WTC11 (cell line): ENCODE data around the gene MED15. TPM values are rescaled to one million over a fixed set of nuclear protein-coding genes. Genes with fewer than 3 reads are reported as not detected.
A peak's percentile ranks its signal among the peaks of the same experiment; 100 is the strongest.

Source experiments
- ATAC-seq: fragments of 200-7000 bp; cut with Tn5 transposase; 2 replicates; pipeline ENCODE4 v1.10.0; 2021; ENCODE audit warnings: mild to moderate bottlenecking, moderate library complexity
- CTCF ChIA-PET: fragments of 300-600 bp; sonication (Branson Sonifier 250); formaldehyde crosslinking; loops from one replicate; lab custom pipeline; 2021; ENCODE audit warnings: antibody characterized with exemption; lab: Charles Lee
- POLR2A ChIA-PET: fragments of 350-600 bp; sonication (Branson Sonifier 250); formaldehyde crosslinking; loops from one replicate; lab custom pipeline; 2021; ENCODE audit warnings: antibody characterized with exemption; lab: Charles Lee
- DNase-seq: peaks from one replicate; pipeline ENCODE4 v3.0.0; 2021; ENCODE audit warnings: low spot score
- H3K27ac Mint-ChIP-seq: 2 replicates; pipeline ENCODE4 v1.8.0; 2021; ENCODE audit warnings: mixed read lengths
- H3K27me3 Mint-ChIP-seq: 2 replicates; pipeline ENCODE4 v1.8.0; 2021; ENCODE audit warnings: low read depth, mild to moderate bottlenecking, moderate library complexity, mixed read lengths
- H3K36me3 Mint-ChIP-seq: 2 replicates; pipeline ENCODE4 v1.8.0; 2021; ENCODE audit warnings: mixed read lengths
- H3K4me1 Mint-ChIP-seq: 2 replicates; pipeline ENCODE4 v1.8.0; 2022; ENCODE audit warnings: mixed read lengths
- H3K4me3 Mint-ChIP-seq: 2 replicates; pipeline ENCODE4 v1.8.0; 2021; ENCODE audit warnings: mild to moderate bottlenecking, moderate library complexity, mixed read lengths
- H3K9me3 Mint-ChIP-seq: 2 replicates; pipeline ENCODE4 v1.8.0; 2021; ENCODE audit warnings: mixed read lengths
- ARID4B ChIP-seq: sonication (generic); formaldehyde crosslinking; IDR thresholded peaks from 2 replicates; pipeline ENCODE4 v1.8.0; 2023; ENCODE audit warnings: missing genetic modification reagents, mild to moderate bottlenecking, borderline replicate concordance
- ATF3 ChIP-seq: sonication (generic); formaldehyde crosslinking; conservative IDR thresholded peaks from 2 replicates; pipeline ENCODE4 v1.8.1; 2022; ENCODE audit warnings: mild to moderate bottlenecking, missing genetic modification reagents
- CBFB ChIP-seq: sonication (generic); formaldehyde crosslinking; IDR thresholded peaks from 2 replicates; pipeline ENCODE4 v1.8.1; 2022; ENCODE audit warnings: mild to moderate bottlenecking, low read depth, missing genetic modification reagents
- E2F4 ChIP-seq: sonication (generic); formaldehyde crosslinking; IDR thresholded peaks from 2 replicates; pipeline ENCODE4 v1.8.1; 2022; ENCODE audit warnings: low read depth, mild to moderate bottlenecking, moderate library complexity, missing genetic modification reagents, borderline replicate concordance
- ELF4 ChIP-seq: sonication (generic); formaldehyde crosslinking; IDR thresholded peaks from 2 replicates; pipeline ENCODE4 v1.8.1; 2022; ENCODE audit warnings: low read depth, mild to moderate bottlenecking, moderate library complexity, missing genetic modification reagents
- EMX1 ChIP-seq: fragments of 250-450 bp; sonication (Bioruptor Pico); IDR thresholded peaks from 2 replicates; pipeline ENCODE4 v1.8.0; 2021; ENCODE audit warnings: mild to moderate bottlenecking
- IRF1 ChIP-seq: sonication (generic); formaldehyde crosslinking; IDR thresholded peaks from 2 replicates; pipeline ENCODE4 v1.8.0; 2023; ENCODE audit warnings: missing genetic modification reagents
- MLX ChIP-seq: sonication (generic); formaldehyde crosslinking; IDR thresholded peaks from 2 replicates; pipeline ENCODE4 v1.8.1; 2023; ENCODE audit warnings: mild to moderate bottlenecking, missing genetic modification reagents, moderate library complexity
- NR2C2 ChIP-seq: sonication (generic); formaldehyde crosslinking; IDR thresholded peaks from 2 replicates; pipeline ENCODE4 v1.8.0; 2022; ENCODE audit warnings: mild to moderate bottlenecking, missing genetic modification reagents
- NR3C1 ChIP-seq: sonication (generic); formaldehyde crosslinking; conservative IDR thresholded peaks from 2 replicates; pipeline ENCODE4 v1.8.1; 2023; ENCODE audit warnings: low read depth, mild to moderate bottlenecking, missing genetic modification reagents
- SMAD3 ChIP-seq: sonication (generic); formaldehyde crosslinking; IDR thresholded peaks from 2 replicates; pipeline ENCODE4 v1.8.0; 2022; ENCODE audit warnings: missing genetic modification reagents, mild to moderate bottlenecking, borderline replicate concordance
- SOX15 ChIP-seq: fragments of 250-450 bp; sonication (Bioruptor Pico); IDR thresholded peaks from 2 replicates; pipeline ENCODE4 v1.9.0; 2021; ENCODE audit warnings: mild to moderate bottlenecking
- SP1 ChIP-seq: sonication (generic); formaldehyde crosslinking; conservative IDR thresholded peaks from 2 replicates; pipeline ENCODE4 v1.8.1; 2022; ENCODE audit warnings: missing genetic modification reagents
- TEAD1 ChIP-seq: sonication (generic); formaldehyde crosslinking; IDR thresholded peaks from 2 replicates; pipeline ENCODE4 v1.8.0; 2022; ENCODE audit warnings: mild to moderate bottlenecking, missing genetic modification reagents
- TEAD4 ChIP-seq: sonication (generic); formaldehyde crosslinking; IDR thresholded peaks from 2 replicates; pipeline ENCODE4 v1.8.0; 2022; ENCODE audit warnings: mild to moderate bottlenecking, missing genetic modification reagents
- ZBTB43 ChIP-seq: sonication (generic); formaldehyde crosslinking; IDR thresholded peaks from 2 replicates; pipeline ENCODE4 v1.8.1; 2023; ENCODE audit warnings: mild to moderate bottlenecking, missing genetic modification reagents
- ZMAT4 ChIP-seq: fragments of 250-450 bp; sonication (Bioruptor Pico); IDR thresholded peaks from 2 replicates; pipeline ENCODE4 v1.9.0; 2021; ENCODE audit warnings: mild to moderate bottlenecking
- ZNF281 ChIP-seq: sonication (generic); formaldehyde crosslinking; IDR thresholded peaks from 2 replicates; pipeline ENCODE4 v1.8.0; 2023; ENCODE audit warnings: mild to moderate bottlenecking, missing genetic modification reagents
- ZNF396 ChIP-seq: fragments of 250-450 bp; sonication (Bioruptor Pico); IDR thresholded peaks from 2 replicates; pipeline ENCODE4 v1.8.0; 2021; ENCODE audit warnings: mild to moderate bottlenecking, moderate library complexity, borderline replicate concordance
- total RNA-seq: library from RNA; stranded (reverse); gene quantifications from 3 replicates; pipeline ENCODE4 v1.2.3, GENCODE V29; 2021

The MED15 gene
- total RNA-seq, 1 experiment from 2014 or later, result 67.7 TPM

- Mint-ChIP-seq H3K27ac (peak overlapping the region; percentile 91; the same call in 1 of the 2 replicates), H3K9me3 (no peaks in the 10 kb centered on the region), H3K4me1 (peaks cover 37% of the 10 kb centered on the region), H3K27me3 (no peaks in the 10 kb centered on the region), H3K4me3 (no peak overlapping the region), H3K36me3 (peaks cover 4% of the 10 kb centered on the region; the same call in 1 of the 2 replicates)
- no peak for DNase-seq
- ChIA-PET POLR2A (no interaction called here), CTCF (interaction anchor here (1.0 kb wide), 1 partner anchor 53 kb away, joined by 3 read pairs; no protein-coding TSS in a partner anchor)
- TF ChIP-seq SOX15 (CRISPR knock-in tag), result no peak
- no peak for TF ChIP-seq ZBTB43 (CRISPR knock-in tag)
- no peak for TF ChIP-seq CBFB (CRISPR knock-in tag)
- TF ChIP-seq MLX, result no peak
- no peak for TF ChIP-seq ARID4B (CRISPR knock-in tag)
- ATAC-seq, result no peak
Observed at GRCh38 chr22:20510811-20511577, 3.6 kb downstream of the MED15 start.

- Mint-ChIP-seq H3K4me3 (no peak overlapping the region), H3K4me1 (peaks cover 37% of the 10 kb centered on the region), H3K27me3 (no peaks in the 10 kb centered on the region), H3K36me3 (peaks cover 4% of the 10 kb centered on the region; the same call in 1 of the 2 replicates), H3K27ac (no peak overlapping the region; the same call in 1 of the 2 replicates), H3K9me3 (no peaks in the 10 kb centered on the region)
- ATAC-seq (no peak), DNase-seq (no peak)
- POLR2A ChIA-PET, result no interaction called here
- CTCF ChIA-PET, result interaction anchor here (1.1 kb wide), 1 partner anchor 83 kb away, joined by 3 read pairs; no protein-coding TSS in a partner anchor
- no peak for TF ChIP-seq SP1 (CRISPR knock-in tag)
- no peak for TF ChIP-seq TEAD4 (CRISPR knock-in tag)
- TF ChIP-seq TEAD1, result no peak
- no peak for TF ChIP-seq EMX1
- no peak for TF ChIP-seq ATF3 (CRISPR knock-in tag)
- no peak for TF ChIP-seq ZMAT4 (CRISPR knock-in tag)
- no peak for TF ChIP-seq ZNF396
- no peak for TF ChIP-seq ELF4 (CRISPR knock-in tag)
- no peak for TF ChIP-seq ZBTB43 (CRISPR knock-in tag)
- TF ChIP-seq NR2C2 (CRISPR knock-in tag), result no peak
- TF ChIP-seq IRF1 (CRISPR knock-in tag), result no peak
- TF ChIP-seq ZNF281, result no peak
- no peak for TF ChIP-seq SMAD3
- TF ChIP-seq NR3C1, result no peak
- TF ChIP-seq E2F4 (CRISPR knock-in tag), result no peak
Observed at GRCh38 chr22:20511578-20512229, 4.3 kb downstream of the MED15 start.
